Tibial nerve (tissue), 3 donors: ENCODE results near the gene SNX10.

ENCODE experiments used
- POLR2A ChIP-seq, 2 donors: fragments of 450-650 bp; IDR thresholded peaks; one replicate each; pipeline ENCODE4 v1.6.1; 2017; ENCODE audit warnings: antibody characterized with exemption in 2 of 2, mild to moderate bottlenecking in 2 of 2, moderate library complexity in 2 of 2
- TF ChIP-seq, protein P1 (sequence below), 5 experiments: fragments of 200-600 bp in 3 of 5; fragments of 450-650 bp in 2 of 5; sonication (generic) in 3 of 5; IDR thresholded peaks; one replicate each; pipeline ENCODE4 v1.5.1; 2016 to 2019; ENCODE audit warnings: antibody characterized with exemption in 5 of 5, mild to moderate bottlenecking in 3 of 5, moderate library complexity in 2 of 5

DNA sequence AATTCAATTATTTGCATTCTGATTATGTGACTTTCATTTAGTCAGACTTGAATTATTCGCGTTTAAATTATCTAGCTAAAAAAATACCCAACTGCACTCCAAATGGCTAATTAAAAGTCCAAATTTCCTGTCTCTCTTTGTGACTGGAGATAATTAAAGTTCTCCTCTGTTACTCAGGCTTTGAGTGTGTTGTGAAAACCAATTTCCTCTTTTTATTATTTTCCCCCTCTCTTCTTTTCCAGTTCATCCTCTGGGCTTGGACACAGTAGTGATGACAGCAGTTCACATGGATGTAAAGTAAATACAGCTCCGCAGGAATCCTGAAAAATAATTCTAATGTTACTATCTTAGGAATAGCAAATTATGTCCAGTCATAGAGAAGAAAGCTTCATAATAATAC lies 80.6 kb downstream of the SNX10 start:
- TF ChIP-seq, protein P1, sequence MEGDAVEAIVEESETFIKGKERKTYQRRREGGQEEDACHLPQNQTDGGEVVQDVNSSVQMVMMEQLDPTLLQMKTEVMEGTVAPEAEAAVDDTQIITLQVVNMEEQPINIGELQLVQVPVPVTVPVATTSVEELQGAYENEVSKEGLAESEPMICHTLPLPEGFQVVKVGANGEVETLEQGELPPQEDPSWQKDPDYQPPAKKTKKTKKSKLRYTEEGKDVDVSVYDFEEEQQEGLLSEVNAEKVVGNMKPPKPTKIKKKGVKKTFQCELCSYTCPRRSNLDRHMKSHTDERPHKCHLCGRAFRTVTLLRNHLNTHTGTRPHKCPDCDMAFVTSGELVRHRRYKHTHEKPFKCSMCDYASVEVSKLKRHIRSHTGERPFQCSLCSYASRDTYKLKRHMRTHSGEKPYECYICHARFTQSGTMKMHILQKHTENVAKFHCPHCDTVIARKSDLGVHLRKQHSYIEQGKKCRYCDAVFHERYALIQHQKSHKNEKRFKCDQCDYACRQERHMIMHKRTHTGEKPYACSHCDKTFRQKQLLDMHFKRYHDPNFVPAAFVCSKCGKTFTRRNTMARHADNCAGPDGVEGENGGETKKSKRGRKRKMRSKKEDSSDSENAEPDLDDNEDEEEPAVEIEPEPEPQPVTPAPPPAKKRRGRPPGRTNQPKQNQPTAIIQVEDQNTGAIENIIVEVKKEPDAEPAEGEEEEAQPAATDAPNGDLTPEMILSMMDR (IDR thresholded peaks at IDR 0.05), result no peak
- no peak for TF ChIP-seq POLR2A (IDR thresholded peaks at IDR 0.05)
